Immature natural killer cell (primary cell): Measurements from ENCODE around the gene TMIGD3. TPM values are rescaled to one million over a fixed set of nuclear protein-coding genes. Genes with fewer than 3 reads are reported as not detected.
A peak's percentile ranks its signal among the peaks of the same experiment; 100 is the strongest.
"Not testable (repeated sequence)": the region's sequence is repeated elsewhere in the genome, so short reads cannot be mapped to it uniquely, and the experiment has no call there.

ENCODE experiments used
- DNase-seq, 3 donors: peaks; one replicate each; pipeline ENCODE4 v3.0.0; 2022; ENCODE audit warnings: mixed read lengths in 1 of 3
- H3K27ac Mint-ChIP-seq, 6 donors: one replicate each; pipeline ENCODE4 v1.8.0; 2020; ENCODE audit warnings: mixed read lengths in 6 of 6, mild to moderate bottlenecking in 5 of 6, inconsistent platforms in 4 of 6, moderate library complexity in 3 of 6
- H3K27me3 Mint-ChIP-seq, 3 donors: one replicate each; pipeline ENCODE4 v1.8.0; 2020 to 2021; ENCODE audit warnings: low read depth in 3 of 3, mild to moderate bottlenecking in 3 of 3, mixed read lengths in 3 of 3, moderate library complexity in 3 of 3, inconsistent platforms in 1 of 3
- H3K36me3 Mint-ChIP-seq, 3 donors: one replicate each; pipeline ENCODE4 v1.8.0; 2020; ENCODE audit warnings: mixed read lengths in 3 of 3, inconsistent platforms in 2 of 3, mild to moderate bottlenecking in 2 of 3
- H3K4me1 Mint-ChIP-seq, 2 donors: one replicate each; pipeline ENCODE4 v1.8.0; 2020; ENCODE audit warnings: inconsistent platforms in 2 of 2, mild to moderate bottlenecking in 2 of 2, mixed read lengths in 2 of 2, moderate library complexity in 1 of 2
- H3K4me3 Mint-ChIP-seq, 5 donors: one replicate each; pipeline ENCODE4 v1.8.0; 2020; ENCODE audit warnings: mild to moderate bottlenecking in 5 of 5, mixed read lengths in 5 of 5, inconsistent platforms in 3 of 5, moderate library complexity in 3 of 5
- H3K9me3 Mint-ChIP-seq, 6 donors: one replicate each; pipeline ENCODE4 v1.8.0; 2020; ENCODE audit warnings: mild to moderate bottlenecking in 6 of 6, mixed read lengths in 6 of 6, inconsistent platforms in 4 of 6, moderate library complexity in 3 of 6
- polyA plus RNA-seq, 3 donors: library from polyadenylated mRNA; unstranded; fragments of 300-500 nt; fragmentation: Illumina TruSeq; gene quantifications; one replicate each; pipeline ENCODE4 v1.2.3, GENCODE V29; 2021

Gene TMIGD3
- polyA plus RNA-seq, result not detected

DNA sequence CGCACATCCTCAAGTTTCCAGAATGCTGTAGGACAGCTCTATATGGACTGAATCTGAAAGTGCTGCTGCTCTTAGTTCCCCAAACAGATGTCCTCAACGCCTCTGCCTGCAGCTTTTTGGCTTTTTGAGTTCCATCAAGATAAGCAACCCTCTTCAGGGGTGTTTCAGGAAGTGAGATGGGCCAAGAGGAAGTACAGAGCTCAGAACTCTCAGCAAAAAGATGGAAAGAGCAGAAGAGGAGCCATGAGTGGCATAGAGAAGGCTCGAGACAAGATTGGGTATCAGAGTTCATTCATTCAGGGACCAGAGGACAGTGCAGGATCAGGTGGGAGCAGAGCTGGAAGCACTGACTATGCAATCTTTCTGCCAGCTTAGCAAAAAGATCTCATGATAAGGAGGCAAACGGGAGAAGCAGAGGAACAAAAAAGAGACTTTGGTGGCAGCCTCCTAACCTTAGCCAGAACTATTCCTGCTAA is at the start of gene TMIGD3, which contains the start of gene ADORA3:
TSS of gene TMIGD3 (minus strand) at position 49 of the 476 bp plus-strand sequence. CDS start 279 bp downstream, outside the sequence.
TSS of gene ADORA3 (minus strand) at position 49 of the 476 bp plus-strand sequence. CDS start 279 bp downstream, outside the sequence.
- Mint-ChIP-seq H3K27me3 (peaks cover 0 to 3% (median 3%) of the 10 kb centered on the region in 3 donors), H3K9me3 (no peaks in the 10 kb centered on the region), H3K27ac (peak within 1 kb of the TSS in 3 of 6 donors; percentile 13 to 28 (median 14)), H3K4me3 (no peak within 1 kb of the TSS), H3K4me1 (peaks cover 37% of the 10 kb centered on the region in 2 donors), H3K36me3 (peaks cover 0 to under 1% (median 0%) of the 10 kb centered on the region in 3 donors)
- DNase-seq, result no peak

DNA sequence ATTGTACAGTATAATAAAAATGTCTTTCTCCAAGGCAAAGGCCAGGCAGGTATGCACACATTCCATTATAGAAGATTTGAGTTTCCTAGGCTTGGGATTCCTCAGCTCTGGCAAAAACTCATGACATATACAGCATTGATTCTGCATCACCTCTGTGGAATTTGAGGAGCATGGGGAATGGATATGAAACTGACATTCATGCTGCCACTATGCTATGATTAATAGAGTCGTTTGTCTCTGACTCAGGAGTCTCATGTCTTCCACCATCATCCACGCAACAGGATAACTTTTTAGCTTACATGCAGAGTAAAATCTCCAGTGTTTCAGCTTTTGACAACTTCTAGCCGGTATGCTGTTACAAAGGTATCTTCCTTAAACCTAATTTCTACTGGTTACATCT is 49.8 kb upstream of the TMIGD3 start:
- Mint-ChIP-seq H3K27me3 (peaks cover 4 to 7% (median 5%) of the 10 kb centered on the region in 3 donors), H3K36me3 (peaks cover 0 to 4% (median 0%) of the 10 kb centered on the region in 3 donors), H3K4me1 (peaks cover 0 to 9% of the 10 kb centered on the region in 2 donors), H3K4me3 (no peak overlapping the region), H3K9me3 (peaks cover 0 to 4% (median 0%) of the 10 kb centered on the region in 6 donors), H3K27ac (no peak overlapping the region)
- DNase-seq, result no peak

DNA sequence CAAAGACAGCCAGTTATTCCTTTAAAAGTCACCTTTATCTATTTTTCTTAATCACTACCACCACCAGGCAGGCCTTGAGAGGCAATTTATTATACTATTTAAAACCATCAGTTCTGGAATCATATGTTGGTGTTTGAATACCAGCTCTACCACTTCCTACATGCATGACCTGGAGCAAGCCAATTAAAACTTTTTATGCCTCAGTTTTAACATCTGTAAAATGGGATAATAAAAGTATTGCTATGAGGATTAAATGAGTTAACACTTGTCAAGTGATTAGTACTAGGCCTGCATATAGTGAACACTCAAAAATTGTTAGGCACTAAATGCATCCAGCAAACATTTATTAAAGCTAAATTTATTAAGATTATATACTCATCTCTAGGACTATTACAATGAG is 49.2 kb upstream of the TMIGD3 start:
- H3K36me3 Mint-ChIP-seq, result peaks cover 0 to 4% (median 0%) of the 10 kb centered on the region in 3 donors
- peaks cover 0 to 4% (median 0%) of the 10 kb centered on the region in 6 donors for H3K9me3 Mint-ChIP-seq
- H3K4me1 Mint-ChIP-seq, result peaks cover 0 to 9% of the 10 kb centered on the region in 2 donors
- H3K27me3 Mint-ChIP-seq, result peaks cover 2 to 7% (median 5%) of the 10 kb centered on the region in 3 donors
- H3K27ac Mint-ChIP-seq, result no peak overlapping the region
- H3K4me3 Mint-ChIP-seq, result no peak overlapping the region
- DNase-seq, result no peak

DNA sequence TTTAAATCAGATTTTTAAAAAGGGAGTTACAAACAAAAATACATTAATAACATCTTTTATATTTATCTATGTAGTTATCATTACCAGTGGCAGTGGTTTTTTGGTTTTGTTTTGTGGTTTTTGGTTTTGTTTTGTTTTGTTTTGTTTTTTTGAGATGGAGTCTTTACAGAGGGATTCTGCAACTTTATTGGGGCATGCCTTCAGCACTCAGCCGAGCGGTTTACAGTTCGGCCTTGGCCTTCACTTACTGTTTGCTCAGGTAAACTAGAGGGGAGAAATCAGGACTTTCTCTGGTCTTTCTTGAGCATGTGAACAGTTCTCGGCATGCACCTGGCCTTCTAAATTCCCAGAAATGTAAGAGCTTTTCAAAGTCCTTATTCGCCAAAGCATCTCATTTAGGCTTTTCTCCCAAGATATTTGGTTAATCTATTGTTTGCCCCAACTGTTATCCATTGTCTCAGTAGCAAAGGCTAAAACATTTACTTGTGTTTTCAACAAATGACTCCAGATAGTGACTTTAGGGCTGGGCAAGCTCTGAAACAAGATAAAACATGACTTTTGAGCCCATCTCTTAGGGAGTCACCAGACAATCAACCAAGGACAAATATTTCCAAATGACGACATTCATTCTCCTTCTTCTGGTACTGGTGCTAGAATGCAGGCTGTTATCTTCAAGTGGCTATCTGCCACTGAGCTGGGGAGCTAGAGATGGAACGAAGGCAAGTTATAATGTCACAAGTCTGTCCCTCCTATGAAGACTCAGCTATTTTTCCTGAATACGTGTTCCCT is 48.4 kb upstream of the TMIGD3 start:
- Mint-ChIP-seq H3K27me3 (peaks cover 2 to 7% (median 5%) of the 10 kb centered on the region in 3 donors), H3K9me3 (peaks cover 0 to 4% (median 0%) of the 10 kb centered on the region in 6 donors), H3K4me1 (peaks cover 0 to 9% of the 10 kb centered on the region in 2 donors), H3K36me3 (peaks cover 0 to 4% (median 0%) of the 10 kb centered on the region in 3 donors), H3K27ac (no peak overlapping the region), H3K4me3 (no peak overlapping the region)
- DNase-seq, result no peak

DNA sequence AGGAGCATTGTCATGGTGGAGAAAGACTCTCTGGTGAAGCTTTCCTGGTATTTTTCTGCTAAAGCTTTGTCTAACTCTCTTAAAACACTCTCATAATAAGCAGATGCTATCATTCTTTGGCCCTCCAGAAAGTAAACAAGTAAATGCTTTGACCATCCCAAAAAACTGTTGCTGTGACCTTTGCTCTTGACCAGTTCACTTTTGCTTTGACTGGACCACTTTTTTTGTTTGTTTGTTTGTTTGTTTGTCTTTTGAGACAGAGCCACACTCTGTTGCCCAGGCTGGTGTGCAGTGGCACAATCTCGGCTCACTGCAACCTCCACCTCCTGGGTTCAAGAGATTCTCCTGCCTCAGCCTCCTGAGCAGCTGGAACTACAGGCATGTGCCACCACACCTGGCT is 44.4 kb upstream of the TMIGD3 start:
- not testable (repeated sequence) for H3K4me3 Mint-ChIP-seq, H3K9me3 Mint-ChIP-seq, H3K4me1 Mint-ChIP-seq, H3K27me3 Mint-ChIP-seq, H3K27ac Mint-ChIP-seq, H3K36me3 Mint-ChIP-seq, DNase-seq

DNA sequence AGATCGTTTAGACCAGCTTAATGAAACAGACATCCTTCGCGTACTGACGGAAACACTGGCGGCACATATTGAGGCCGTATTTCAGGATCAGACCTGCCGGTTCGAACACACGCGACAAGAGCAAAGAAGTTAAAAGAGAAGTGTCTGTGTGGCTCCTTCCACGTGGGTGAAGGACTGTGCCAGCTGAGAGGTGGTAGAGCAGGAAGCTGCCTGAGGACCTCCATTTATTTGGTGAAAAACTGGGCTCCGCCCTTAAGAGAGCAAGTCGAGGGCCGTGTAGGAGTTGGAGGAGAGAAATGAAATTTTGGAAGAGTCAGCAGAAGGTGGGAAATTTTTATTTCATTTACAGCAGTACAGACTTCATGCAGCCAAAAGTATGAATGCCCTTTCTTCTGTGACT is 38.8 kb upstream of the TMIGD3 start:
- no peak overlapping the region for H3K4me3 Mint-ChIP-seq
- no peak overlapping the region for H3K27ac Mint-ChIP-seq
- H3K9me3 Mint-ChIP-seq, result no peaks in the 10 kb centered on the region
- no peaks in the 10 kb centered on the region for H3K36me3 Mint-ChIP-seq
- no peak for DNase-seq
- no peaks in the 10 kb centered on the region for H3K4me1 Mint-ChIP-seq
- H3K27me3 Mint-ChIP-seq, result peaks cover 0 to 4% (median 0%) of the 10 kb centered on the region in 3 donors

DNA sequence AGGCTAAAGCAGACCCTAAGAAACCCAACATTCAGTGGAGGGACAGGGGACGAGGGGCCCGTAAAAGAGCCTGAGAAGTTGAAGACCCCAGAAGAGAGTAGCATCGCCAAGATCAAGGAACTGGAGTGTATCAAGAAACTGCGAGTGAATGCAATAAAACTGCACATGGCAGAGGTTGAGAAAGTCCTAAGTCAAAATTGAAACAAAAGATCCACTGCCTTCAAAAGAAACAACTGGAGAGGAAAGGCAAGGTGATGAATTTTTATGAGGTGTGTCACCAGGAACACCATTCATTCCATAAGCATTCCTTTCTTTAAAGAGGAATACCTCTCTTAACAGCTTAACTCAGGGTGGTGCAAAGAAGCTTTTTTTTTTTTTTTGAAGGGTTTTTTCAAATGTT is 38.3 kb upstream of the TMIGD3 start:
- no peak overlapping the region for H3K27ac Mint-ChIP-seq
- no peaks in the 10 kb centered on the region for H3K9me3 Mint-ChIP-seq
- no peak for DNase-seq
- H3K4me1 Mint-ChIP-seq, result no peaks in the 10 kb centered on the region
- H3K4me3 Mint-ChIP-seq, result no peak overlapping the region
- no peaks in the 10 kb centered on the region for H3K36me3 Mint-ChIP-seq
- H3K27me3 Mint-ChIP-seq, result peaks cover 0 to 4% (median 0%) of the 10 kb centered on the region in 3 donors

DNA sequence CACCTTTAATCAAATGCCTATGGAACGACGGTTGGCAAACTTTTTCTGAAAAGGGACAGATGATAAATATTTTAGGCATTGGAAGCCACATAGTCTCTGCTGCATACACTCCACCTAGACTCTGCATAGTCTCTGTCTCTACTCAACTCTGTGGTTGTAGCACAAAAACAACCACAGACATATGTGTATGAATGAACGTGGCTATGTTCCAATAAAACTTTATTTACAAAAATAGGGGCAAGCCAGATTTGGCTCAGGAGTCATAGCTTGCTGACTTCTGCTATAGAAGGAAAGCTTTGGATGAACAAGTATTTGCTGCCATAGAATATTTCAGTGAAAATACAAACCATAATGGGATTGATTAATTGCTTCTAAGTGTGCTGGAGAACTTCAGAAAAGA is 37.5 kb upstream of the TMIGD3 start:
- no peak overlapping the region for H3K27ac Mint-ChIP-seq
- DNase-seq, result no peak
- no peaks in the 10 kb centered on the region for H3K4me1 Mint-ChIP-seq
- H3K4me3 Mint-ChIP-seq, result no peak overlapping the region
- H3K9me3 Mint-ChIP-seq, result no peaks in the 10 kb centered on the region
- H3K27me3 Mint-ChIP-seq, result peaks cover 0 to 2% (median 0%) of the 10 kb centered on the region in 3 donors
- no peaks in the 10 kb centered on the region for H3K36me3 Mint-ChIP-seq

DNA sequence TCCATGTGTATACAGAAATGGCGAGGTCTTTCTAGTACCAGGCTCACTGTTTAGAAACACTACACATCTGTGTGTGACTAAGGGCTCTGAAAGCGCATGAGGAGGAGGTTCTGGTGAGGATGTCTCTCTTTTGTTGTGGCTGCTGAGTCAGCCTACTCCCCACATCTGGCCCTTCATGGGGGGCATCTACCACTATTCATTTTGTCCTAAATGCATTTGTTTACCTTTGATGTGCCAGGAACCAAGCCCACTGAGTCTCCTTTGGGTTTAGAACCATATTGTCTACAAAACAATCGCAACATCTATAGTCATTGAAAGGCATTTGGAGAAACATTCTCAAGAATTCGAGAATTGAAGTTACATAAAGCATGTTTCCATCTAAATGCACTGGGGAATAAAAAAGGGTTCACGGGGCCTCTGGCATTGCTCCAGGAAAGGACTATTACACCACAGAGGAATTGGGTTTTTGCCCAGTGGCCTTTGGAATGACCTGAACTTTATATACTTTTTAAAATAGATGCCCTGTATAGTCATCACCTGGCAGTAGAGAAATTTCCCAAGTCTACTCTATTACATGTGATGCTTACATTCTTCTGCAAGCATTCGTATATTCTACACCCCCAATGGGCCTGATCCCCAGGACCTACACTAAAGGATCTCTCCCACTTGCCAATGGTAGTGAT is 35.1 kb upstream of the TMIGD3 start:
- H3K36me3 Mint-ChIP-seq, result no peaks in the 10 kb centered on the region
- H3K27ac Mint-ChIP-seq, result no peak overlapping the region
- no peaks in the 10 kb centered on the region for H3K9me3 Mint-ChIP-seq
- H3K4me1 Mint-ChIP-seq, result no peaks in the 10 kb centered on the region
- peaks cover 0 to 2% (median 0%) of the 10 kb centered on the region in 3 donors for H3K27me3 Mint-ChIP-seq
- DNase-seq, result no peak
- H3K4me3 Mint-ChIP-seq, result no peak overlapping the region

DNA sequence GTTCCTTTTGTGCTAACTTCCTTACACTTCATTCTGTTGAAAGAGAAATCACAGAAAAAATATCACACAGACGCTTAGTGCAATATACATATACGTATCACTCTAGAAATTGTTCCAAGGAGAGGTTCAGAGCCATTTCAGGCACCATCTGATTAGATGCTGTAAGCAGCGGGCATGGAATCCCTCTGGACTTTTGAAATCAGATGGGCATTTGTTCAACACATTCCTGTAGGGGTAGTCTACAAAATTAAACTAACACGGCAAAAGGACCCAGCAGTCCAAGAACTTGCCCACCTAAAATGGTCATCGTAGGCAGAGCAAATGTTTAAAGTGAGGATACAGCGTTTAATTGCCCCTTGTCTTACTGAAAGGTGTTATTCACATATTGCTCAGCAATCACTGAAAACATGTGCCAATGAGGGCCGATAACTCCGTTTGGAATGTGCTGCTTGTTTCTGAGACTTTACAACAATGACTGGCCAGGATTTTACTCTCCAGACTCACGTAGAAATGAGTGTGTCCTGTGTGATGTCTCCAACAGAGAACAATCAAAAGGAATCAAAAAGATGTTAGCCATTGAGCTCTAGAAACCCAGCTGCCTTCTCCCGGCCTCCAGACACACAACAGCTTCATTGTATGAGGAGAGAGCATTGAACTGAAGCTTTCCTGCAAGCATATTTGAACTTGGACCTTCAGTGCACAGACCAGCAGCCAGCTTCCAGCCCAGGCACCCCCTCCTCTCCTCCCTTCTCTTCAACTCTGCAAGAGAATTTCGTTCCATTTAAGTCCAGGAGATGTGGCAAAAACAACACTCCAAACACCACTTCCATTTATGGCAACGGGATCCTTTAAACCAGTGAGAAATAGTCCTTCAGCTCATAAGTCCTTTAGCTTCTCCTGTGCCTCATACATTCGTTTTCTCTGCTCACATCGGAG is 32.1 kb upstream of the TMIGD3 start:
- Mint-ChIP-seq H3K4me1 (no peaks in the 10 kb centered on the region), H3K4me3 (no peak overlapping the region), H3K27me3 (peaks cover 0 to 6% (median 0%) of the 10 kb centered on the region in 3 donors), H3K9me3 (no peaks in the 10 kb centered on the region), H3K36me3 (peaks cover 0 to 4% (median 0%) of the 10 kb centered on the region in 3 donors), H3K27ac (no peak overlapping the region)
- no peak for DNase-seq

DNA sequence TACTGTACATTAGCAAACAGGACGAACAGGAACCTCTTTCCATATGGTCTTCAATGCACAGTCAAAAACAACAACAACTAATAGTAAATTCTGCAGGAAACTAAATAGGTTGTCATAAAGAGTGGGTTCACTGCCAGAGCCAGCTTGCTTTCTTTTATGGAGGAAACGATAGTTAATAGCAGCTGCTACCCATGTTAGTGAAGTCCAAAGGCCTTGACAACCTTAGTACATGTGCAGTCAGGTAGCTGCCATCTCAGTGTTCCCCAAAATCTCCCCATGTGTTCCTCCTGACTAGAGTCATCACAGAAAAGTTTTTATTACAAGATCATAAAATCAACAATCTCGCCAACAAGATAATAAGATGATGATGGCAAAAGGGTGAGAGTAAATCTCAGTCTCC is 16.6 kb upstream of the TMIGD3 start:
- H3K27me3 Mint-ChIP-seq, result peaks cover 0 to 2% (median 0%) of the 10 kb centered on the region in 3 donors
- peaks cover 22 to 23% of the 10 kb centered on the region in 2 donors for H3K4me1 Mint-ChIP-seq
- no peaks in the 10 kb centered on the region for H3K9me3 Mint-ChIP-seq
- H3K4me3 Mint-ChIP-seq, result no peak overlapping the region
- peaks cover 0 to 3% (median 0%) of the 10 kb centered on the region in 3 donors for H3K36me3 Mint-ChIP-seq
- DNase-seq, result no peak
- no peak overlapping the region for H3K27ac Mint-ChIP-seq

DNA sequence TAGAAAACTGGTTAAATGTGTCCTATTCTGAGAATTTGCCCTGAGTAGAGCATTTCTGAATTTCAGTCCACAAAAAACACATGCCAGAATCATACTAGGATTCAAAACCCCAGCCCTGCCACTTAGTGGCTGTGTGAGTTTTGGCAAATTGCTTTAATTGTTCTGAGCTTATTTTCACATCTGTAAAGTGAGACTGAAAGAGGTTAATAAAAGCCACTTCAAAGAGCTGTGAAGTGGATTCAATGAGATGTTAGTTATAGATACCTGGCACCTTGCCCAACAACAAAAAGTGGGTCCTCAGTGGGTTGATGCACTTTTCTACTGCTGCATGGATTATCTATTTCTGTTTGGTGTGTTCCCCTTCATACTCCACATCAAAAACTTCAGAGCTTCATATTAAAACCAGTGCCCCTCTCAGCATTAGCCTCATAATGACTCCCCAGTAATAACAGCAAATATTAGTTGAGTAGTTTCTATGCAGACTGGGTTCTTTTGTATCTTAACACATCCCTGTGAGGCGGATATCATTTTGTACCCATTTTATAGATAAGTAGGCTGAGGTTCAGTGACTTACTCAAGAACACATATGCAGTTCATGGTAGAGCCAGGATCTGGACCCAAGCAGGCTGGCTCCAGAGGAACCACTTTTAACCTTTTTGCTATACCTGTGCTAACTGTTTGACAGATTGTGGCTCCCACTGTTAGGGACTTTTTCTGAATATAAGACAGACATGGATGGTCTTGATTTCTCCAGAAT is 14.2 kb upstream of the TMIGD3 start:
- Mint-ChIP-seq H3K9me3 (no peaks in the 10 kb centered on the region), H3K4me3 (peak overlapping the region in 4 of 5 donors; percentile 36 to 46 (median 41)), H3K27ac (peak overlapping the region in 2 of 6 donors; percentile 23 to 42), H3K4me1 (peaks cover 24 to 28% of the 10 kb centered on the region in 2 donors), H3K27me3 (peaks cover 0 to under 1% (median 0%) of the 10 kb centered on the region in 3 donors), H3K36me3 (no peaks in the 10 kb centered on the region)
- peak in 1 of 3 donors; percentile 6 for DNase-seq
